NOMO-1 (cell line): ENCODE data around the gene C1orf35.

Experiments
- DNase-seq, 2 experiments: peaks; one replicate each; lab custom pipeline; 2025; ENCODE audit not compliant: unreplicated experiment in 2 of 2; lab: John Stamatoyannopoulos, UW

C1orf35 gene

DNA sequence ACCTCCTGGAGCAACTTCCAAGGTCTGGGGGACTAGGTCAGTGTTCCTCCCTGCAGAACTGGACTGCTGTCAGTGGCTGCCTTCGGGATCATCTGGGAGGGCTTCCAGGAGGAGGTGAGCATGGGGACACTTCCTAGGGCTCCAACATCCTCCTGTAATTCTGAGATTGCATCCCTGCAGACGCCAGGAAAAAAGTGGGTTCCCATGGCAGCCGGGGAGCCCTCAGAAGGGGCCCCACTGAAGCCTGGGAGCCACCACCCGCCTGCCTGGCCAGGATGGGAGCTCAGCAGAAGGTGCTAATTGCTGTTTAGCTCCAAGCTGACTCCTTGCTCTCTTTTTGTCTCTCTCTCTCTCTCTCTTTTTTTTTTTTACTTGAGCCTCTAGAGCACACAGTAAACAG, 36.7 kb downstream of the C1orf35 start:
- DNase-seq: no peak

GRCh38 chr1:228065543-228066347, 37.4 kb downstream of the C1orf35 start:
- DNase-seq: no peak

DNA sequence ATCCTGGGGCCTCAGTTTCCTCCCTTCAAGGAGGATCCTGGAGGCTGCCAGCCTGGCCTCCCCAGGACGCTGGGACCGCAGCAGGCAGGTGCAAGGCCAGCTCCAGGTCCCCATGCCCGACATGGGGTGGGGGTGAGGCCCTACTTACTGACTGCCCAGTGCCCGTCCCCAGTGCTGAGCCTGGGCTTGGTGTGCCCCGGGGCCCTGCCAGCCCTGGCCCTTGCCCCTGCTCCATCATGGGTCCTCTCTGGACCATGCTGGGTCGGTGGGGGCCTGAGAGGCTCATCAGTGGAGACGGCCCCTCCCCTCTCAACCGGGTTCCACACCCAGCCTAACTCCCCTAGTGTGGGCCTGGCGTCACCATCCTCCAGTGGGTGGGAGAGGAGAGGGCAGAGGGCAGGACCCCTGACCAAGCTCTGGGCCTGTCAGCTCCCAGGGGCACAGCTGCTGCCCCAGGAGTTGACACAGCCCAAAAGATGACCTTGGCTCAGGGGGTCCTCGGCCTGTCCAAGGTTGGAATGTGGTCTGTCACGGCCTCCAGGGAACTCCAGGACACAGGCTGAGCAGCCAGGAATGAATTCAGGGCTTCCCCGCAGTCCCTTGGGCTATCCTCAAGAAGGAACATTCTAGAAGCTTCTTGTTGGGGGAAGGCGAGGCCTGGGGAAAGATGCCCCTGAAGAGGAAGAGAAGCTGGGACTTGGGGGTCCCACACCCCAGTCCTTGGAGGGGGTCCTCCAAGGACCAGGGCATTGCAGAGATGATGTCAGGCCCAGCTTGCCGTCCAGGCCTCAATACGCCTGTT, 38.2 kb downstream of the C1orf35 start:
- DNase-seq: no peak

DNA sequence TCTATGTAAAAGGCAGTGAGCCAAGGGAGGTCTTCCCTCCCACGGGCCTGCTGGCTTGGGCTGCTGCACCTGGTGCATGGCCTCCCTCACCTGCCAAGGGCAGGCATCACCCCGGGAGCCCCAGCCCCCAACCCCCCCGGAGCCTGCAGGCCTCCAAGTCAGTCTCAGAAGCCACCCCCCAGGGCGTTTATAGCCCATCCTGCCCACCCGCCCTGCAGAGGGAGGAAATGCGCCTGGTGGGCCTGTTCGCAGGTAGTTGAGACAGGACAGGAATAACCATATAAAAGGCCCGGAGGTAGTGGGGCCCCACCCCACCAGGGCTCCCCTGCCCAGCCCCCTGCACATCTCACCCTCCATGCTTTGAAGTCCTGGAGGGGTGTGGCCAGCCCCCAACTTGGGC, 38.8 kb downstream of the C1orf35 start:
- no peak for DNase-seq

DNA sequence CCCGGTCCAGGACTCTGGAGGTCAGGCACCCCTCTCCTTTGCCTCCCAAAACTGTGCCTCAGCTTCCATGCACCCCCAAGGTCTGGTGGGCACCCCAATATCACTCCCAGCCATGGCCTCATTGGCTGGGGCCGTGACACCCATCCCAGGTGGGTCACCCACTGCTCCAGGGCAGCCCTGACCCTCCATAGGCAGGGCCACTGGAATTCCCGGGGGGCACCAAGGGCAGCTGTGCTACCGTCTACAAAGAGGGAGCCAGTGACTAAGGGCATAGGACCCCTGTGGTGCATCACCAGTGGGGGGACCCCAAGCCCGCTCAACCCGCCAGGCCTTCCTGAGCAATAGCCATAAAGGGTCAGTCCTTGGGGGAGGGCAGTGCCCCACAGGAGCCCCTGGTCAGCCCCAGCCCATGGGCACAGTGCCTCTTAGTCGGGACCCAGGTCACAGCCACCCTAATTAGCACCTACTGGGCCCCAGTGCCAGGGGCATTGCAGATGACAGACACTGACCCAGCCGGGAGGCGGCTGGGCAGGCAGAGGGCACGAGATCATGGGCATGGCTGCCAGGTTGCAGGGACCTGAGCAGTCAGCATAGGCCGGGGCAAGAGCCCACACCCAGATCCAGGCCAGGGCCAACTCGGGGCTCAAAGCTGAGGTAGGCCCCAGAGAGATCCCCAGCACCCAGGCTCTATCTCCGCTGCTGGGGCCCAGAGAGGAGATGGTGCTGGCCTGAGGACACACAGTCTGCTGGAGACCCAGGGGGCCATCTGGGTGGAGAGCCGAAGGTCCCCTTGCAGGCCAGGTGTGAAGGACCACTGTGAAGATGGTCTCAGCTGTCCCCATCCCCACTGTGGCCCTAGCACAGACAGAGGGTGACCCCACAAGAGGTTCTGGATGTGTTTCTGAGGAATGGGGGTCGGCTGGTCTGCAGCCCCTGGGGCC, 39.6 kb downstream of the C1orf35 start:
- no peak for DNase-seq

DNA sequence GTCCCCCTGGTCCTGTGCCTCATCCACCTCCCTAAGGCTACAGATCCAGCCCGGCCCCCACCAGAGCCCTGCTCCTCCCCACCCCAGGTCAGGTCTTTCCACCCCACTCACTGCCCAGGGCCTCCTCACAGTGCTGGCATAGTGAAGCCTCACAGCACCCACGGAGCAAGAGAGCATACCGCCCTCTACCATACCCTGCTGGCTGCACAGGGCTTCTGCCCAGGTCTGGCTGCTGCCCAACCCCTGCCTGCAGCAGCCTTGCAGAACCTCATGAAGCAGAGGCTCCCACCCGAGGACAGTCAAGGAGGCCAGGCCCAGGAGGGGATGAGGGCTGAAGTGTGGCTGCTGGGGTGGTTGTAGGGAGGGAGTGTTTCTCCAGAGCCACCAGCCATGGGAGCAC, 40.3 kb downstream of the C1orf35 start:
- no peak for DNase-seq

- no peak for DNase-seq
Observed at GRCh38 chr1:228062085-228062791, 40.9 kb downstream of the C1orf35 start.

DNA sequence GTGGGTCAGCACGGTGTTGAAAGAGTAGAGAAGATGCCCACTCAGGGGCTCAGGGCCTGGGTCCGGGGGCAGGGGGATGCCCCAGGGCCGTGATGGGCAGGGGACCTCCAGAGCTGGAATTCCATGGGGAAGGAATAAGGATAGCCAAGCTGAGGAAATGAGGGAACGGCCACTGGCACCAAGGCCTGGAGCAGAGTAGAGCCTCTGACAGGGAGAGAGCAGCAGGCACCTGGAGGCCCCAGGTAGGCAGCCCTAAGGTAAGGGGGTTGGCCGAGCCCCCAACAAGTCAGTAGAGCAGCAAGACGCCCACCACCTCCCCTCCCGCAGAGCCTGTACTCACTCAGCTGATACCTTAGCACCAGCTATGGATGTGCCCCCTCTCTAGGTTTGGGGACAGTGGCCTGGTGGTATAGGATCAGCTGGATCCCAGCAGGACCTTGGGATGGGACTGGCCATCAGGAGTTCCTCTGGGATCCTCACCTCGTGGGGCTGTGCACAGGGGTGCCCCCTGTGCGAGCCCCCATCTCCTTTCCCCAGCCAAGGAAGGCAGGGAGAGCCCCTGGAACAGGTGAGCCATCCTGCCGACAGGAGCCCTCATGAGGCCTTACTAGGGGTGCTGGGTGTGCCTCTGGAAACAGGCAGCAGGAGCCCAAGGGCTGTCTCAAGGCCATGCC, 41.6 kb downstream of the C1orf35 start:
- no peak for DNase-seq

- DNase-seq: no peak
Observed at GRCh38 chr1:228060458-228061190, 42.5 kb downstream of the C1orf35 start.

GRCh38 chr1:228059634-228060457, 43.3 kb downstream of the C1orf35 start:
- DNase-seq: no peak

- no peak for DNase-seq
Observed at GRCh38 chr1:228058949-228059633, 44.0 kb downstream of the C1orf35 start.

GRCh38 chr1:228058172-228058948, 44.8 kb downstream of the C1orf35 start:
- DNase-seq: no peak
